C4-2B (cell line): Measurements from ENCODE around the gene GGCX.
"Not testable (repeated sequence)": the region's sequence is repeated elsewhere in the genome, so short reads cannot be mapped to it uniquely, and the experiment has no call there.

ENCODE experiments used
- CTCF ChIP-seq: fragments of 450-650 bp; conservative IDR thresholded peaks from 2 replicates; pipeline ENCODE4 v1.5.1; 2017; ENCODE audit warnings: mild to moderate bottlenecking
- ZFX ChIP-seq: fragments of 450-650 bp; IDR thresholded peaks from 2 replicates; pipeline ENCODE4 v1.6.1; 2017

GRCh38 chr2:85592299-85592698 lies 31.0 kb upstream of the GGCX start:
- TF ChIP-seq CTCF, ZFX: not testable (repeated sequence)
